Measurements from ENCODE around the gene SPRY2. TPM values are rescaled to one million over a fixed set of nuclear protein-coding genes. Genes with fewer than 3 reads are reported as not detected.

SPRY2 gene
- total RNA-seq, 1 donor from 2014 or later, result 43.2 TPM

GRCh38 chr13:80342471-80343371 lies 1.8 kb upstream of the SPRY2 start:
- H3K9me3 ChIP-seq, result no peaks in the 10 kb centered on the region
- no peak for DNase-seq (ENCODE audit: extremely low spot score in 2 of 2)
- peak overlapping the region; percentile 83 for H3K27ac ChIP-seq
- peak overlapping the region; percentile 78 to 82 for H3K4me3 ChIP-seq
- TF ChIP-seq POLR2AphosphoS5 (IDR thresholded peaks at IDR 0.05; ENCODE audit: insufficient read depth in 1 of 2, low read depth in 1 of 2) (peak; percentile 18 to 75), POLR2A (IDR thresholded peaks at IDR 0.05) (no peak)
- TF ChIP-seq, protein P1, sequence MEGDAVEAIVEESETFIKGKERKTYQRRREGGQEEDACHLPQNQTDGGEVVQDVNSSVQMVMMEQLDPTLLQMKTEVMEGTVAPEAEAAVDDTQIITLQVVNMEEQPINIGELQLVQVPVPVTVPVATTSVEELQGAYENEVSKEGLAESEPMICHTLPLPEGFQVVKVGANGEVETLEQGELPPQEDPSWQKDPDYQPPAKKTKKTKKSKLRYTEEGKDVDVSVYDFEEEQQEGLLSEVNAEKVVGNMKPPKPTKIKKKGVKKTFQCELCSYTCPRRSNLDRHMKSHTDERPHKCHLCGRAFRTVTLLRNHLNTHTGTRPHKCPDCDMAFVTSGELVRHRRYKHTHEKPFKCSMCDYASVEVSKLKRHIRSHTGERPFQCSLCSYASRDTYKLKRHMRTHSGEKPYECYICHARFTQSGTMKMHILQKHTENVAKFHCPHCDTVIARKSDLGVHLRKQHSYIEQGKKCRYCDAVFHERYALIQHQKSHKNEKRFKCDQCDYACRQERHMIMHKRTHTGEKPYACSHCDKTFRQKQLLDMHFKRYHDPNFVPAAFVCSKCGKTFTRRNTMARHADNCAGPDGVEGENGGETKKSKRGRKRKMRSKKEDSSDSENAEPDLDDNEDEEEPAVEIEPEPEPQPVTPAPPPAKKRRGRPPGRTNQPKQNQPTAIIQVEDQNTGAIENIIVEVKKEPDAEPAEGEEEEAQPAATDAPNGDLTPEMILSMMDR (IDR thresholded peaks at IDR 0.05), result peak; percentile 81 to 98 (median 92)
- no peaks in the 10 kb centered on the region for H3K36me3 ChIP-seq
- no peaks in the 10 kb centered on the region for H3K27me3 ChIP-seq
- peaks cover 19% of the 10 kb centered on the region for H3K4me1 ChIP-seq
- intact Hi-C loops (cut with DNase I), result loop anchor here (5.0 kb wide), 2 partner anchors 45 to 130 kb away; no protein-coding TSS in a partner anchor

- Histone ChIP-seq H3K27ac (peak overlapping the region; percentile 89), H3K36me3 (no peaks in the 10 kb centered on the region), H3K9me3 (no peaks in the 10 kb centered on the region), H3K4me3 (peak overlapping the region; percentile 78 to 82), H3K27me3 (no peaks in the 10 kb centered on the region), H3K4me1 (peaks cover 28% of the 10 kb centered on the region)
- TF ChIP-seq POLR2A (IDR thresholded peaks at IDR 0.05) (no peak), POLR2AphosphoS5 (IDR thresholded peaks at IDR 0.05; ENCODE audit: insufficient read depth in 1 of 2, low read depth in 1 of 2) (no peak)
- TF ChIP-seq, protein P1 (IDR thresholded peaks at IDR 0.05), result no peak
- DNase-seq (ENCODE audit: extremely low spot score in 2 of 2), result peak in 1 of 2 donors; percentile 88
- intact Hi-C loops (cut with DNase I), result loop anchor here (5.0 kb wide), 2 partner anchors 45 to 130 kb away; no protein-coding TSS in a partner anchor
Measured at GRCh38 chr13:80341756-80342370, 937 bp upstream of the SPRY2 start.

- H3K9me3 ChIP-seq, result no peaks in the 10 kb centered on the region
- no peaks in the 10 kb centered on the region for H3K36me3 ChIP-seq
- peaks cover 38% of the 10 kb centered on the region for H3K4me1 ChIP-seq
- intact Hi-C loops (cut with DNase I), result loop anchor here (5.0 kb wide), 2 partner anchors 47 to 132 kb away; no protein-coding TSS in a partner anchor
- H3K27ac ChIP-seq, result peak overlapping the region; percentile 89
- DNase-seq (ENCODE audit: extremely low spot score in 2 of 2), result no peak
- H3K4me3 ChIP-seq, result peak overlapping the region; percentile 78 to 82
- no peak for TF ChIP-seq POLR2AphosphoS5 (IDR thresholded peaks at IDR 0.05; ENCODE audit: insufficient read depth in 1 of 2, low read depth in 1 of 2)
- TF ChIP-seq, protein P1 (IDR thresholded peaks at IDR 0.05), result peak in 1 of 3 experiments; percentile 12
- H3K27me3 ChIP-seq, result no peaks in the 10 kb centered on the region
Measured at GRCh38 chr13:80340651-80341100, 250 bp downstream of the SPRY2 start.

GRCh38 chr13:80339912-80340650 lies 845 bp downstream of the SPRY2 start:
- TF ChIP-seq, protein P1 (IDR thresholded peaks at IDR 0.05), result no peak
- peak in 1 of 2 donors; percentile 60 for TF ChIP-seq POLR2AphosphoS5 (IDR thresholded peaks at IDR 0.05; ENCODE audit: insufficient read depth in 1 of 2, low read depth in 1 of 2)
- Histone ChIP-seq H3K27me3 (no peaks in the 10 kb centered on the region), H3K36me3 (no peaks in the 10 kb centered on the region), H3K4me3 (peak overlapping the region; percentile 78 to 82), H3K4me1 (peaks cover 43% of the 10 kb centered on the region), H3K27ac (peak overlapping the region; percentile 89), H3K9me3 (no peaks in the 10 kb centered on the region)
- DNase-seq (ENCODE audit: extremely low spot score in 2 of 2), result no peak
- intact Hi-C loops (cut with DNase I), result loop anchor here (5.0 kb wide), 2 partner anchors 47 to 132 kb away; no protein-coding TSS in a partner anchor

Measured in vagina (tissue), 2 donors.